HG02610 (cell line): ENCODE results near the gene NUDT8.

Experiments
- ATAC-seq: cut with Tn5 transposase; IDR thresholded peaks from one replicate; pipeline ENCODE4 v1.9.1; 2021; ENCODE audit warnings: mild to moderate bottlenecking, moderate library complexity; ENCODE audit not compliant: unreplicated experiment

Gene NUDT8, protein sequence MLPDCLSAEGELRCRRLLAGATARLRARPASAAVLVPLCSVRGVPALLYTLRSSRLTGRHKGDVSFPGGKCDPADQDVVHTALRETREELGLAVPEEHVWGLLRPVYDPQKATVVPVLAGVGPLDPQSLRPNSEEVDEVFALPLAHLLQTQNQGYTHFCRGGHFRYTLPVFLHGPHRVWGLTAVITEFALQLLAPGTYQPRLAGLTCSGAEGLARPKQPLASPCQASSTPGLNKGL

DNA sequence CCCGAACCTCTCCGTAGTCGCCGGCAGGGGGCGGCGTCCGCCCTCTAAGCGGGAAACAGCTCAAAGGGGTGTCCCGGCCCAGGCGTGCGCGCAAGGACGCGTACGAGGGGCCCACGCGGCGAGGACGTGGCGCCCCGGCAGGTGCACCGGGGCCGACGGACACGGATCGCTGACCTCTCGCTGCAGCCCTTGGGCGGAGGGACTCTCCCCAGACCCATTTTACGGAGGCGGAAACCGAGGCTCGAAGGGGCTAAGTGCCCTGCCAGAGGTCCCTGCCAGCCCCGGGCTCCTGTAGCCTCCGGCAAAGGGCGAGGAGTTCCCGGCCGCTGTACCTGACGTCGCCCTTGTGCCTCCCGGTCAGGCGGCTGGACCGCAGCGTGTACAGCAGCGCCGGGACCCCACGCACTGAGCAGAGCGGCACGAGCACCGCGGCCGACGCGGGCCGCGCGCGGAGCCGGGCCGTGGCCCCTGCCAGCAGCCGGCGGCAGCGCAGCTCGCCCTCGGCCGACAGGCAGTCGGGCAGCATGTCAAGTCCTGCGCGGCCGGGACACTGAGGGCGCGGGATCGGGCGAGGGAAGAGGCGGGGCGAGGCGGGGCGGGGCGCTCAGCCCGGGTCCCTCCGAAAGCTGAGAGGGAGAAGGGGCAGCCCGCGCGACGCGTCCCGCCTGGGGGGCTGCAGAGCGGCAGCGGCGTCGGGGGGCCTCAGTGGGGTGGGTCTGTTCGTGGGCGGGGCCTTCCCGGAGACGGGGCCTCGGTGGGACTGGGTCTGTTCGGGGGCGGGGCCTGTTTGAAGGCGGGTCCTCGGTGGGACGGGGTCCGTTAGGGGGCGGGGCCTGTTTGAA is at the start of gene NUDT8:
Gene NUDT8 (minus strand): TSS at position 552 of the 842 bp plus-strand sequence. CDS start 26 bp downstream, at position 526.
- peak; percentile 44 for ATAC-seq

DNA sequence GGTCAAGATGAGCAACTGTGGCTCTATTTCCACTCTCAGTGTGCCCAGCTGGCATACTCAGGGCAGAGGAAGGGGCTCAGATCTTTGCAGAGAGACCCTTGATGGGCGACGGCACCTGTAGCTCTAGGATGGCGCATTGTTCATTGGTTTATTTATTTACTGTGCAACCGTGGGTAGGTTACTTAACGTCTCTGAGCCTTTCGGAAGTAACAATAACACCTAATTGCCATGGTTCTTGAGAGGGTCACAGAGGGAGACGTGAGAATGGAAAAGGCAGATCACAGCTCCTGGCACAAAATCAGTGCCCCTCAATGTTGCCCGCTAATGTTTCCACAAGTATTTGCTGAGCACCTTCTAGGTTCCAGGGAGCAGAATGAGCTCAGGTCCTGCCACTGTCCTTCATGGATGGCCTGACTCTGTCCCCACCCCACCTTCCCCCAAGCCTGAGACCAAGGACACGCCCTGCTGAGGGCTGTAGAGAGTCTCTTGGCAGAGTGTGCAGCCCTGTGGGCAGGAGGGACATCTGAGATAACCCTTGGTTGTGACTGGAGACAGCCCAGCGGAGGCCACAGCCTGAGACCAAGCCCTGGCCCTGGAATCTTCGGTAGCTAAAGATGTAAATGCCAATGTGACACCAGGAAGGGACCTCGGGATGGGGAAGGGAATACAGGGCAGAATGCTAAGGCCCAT is 45.5 kb upstream of the NUDT8 start:
- ATAC-seq: no peak

DNA sequence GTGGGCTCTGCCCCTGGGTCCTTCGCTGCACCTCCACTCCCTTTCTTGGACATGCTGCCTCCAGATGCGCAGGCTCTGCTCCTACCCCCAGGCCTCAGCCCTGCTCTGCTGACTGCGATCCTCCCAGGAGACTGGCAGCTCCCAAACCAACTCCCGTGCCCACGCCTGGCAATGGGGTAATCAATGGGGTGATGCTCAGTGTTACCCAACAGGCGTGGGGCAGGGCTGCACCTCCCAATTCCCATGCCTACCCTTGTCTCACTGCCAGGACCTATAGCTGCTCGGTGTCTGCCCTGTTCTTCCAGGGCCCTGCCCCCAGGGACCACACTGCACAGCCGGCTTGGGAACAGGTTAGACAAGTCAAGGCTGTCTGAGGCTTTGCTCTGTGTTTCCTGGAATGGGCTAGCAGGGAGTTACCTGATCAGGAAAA is 44.7 kb upstream of the NUDT8 start, which contains the start of gene ALDH3B2:
Gene ALDH3B2 (minus strand): TSS at position 182 of the 430 bp plus-strand sequence. CDS start 7,688 bp downstream, outside the sequence.
- ATAC-seq: no peak

DNA sequence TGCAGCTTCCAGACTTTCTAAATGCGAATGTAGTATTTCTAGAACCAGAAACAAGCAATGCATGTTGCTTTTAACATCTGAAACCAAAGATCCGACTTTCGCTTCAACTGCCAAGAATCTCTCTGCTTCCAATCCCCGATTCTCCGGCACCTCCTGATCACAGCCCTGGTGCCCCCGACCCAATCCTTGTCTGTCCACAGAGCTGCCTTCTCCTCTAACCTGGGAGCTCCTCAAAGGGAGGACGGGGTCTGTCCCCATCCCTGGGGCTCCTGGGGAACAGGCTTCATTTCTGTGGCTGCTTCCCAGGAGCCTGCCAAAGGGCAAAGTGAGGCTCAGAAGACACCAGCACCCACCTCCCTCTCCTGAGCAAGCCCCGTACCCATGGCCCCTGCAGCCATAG is 44.2 kb upstream of the NUDT8 start:
- no peak for ATAC-seq

DNA sequence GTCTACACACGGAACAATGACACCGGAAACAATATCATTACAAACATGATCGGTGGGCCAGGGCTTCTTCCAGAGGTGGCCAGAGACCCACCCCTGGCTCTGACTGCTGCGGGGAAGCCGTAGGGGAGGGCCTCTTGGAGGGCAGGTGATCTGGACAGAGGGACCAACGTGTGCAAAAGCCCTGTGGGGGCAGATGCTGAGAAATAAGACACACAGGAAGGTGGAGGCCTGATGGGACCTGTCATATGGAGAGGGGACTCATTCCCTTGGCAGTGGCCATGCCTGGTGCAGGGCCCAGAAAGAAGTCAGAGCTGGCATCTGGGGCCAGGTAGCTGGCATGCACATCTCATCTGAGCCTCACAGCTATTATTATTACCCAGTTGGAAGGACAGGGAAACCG is 43.6 kb upstream of the NUDT8 start:
- ATAC-seq: no peak

DNA sequence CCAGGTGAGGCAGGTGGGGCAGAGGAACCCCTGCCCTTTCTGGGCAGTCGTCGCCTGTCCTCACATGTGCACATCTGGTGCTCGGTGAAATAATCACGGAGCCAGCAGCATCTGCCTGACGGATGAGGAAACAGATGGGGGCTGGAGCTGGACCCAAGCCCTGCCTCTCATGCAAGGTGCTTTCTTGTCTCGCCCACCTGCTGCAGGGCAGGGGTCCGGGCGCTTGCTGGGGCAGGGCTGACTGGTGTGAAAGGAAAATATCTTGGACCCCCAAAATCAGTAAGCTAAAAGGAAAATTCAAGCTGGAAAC is 41.4 kb upstream of the NUDT8 start:
- ATAC-seq: no peak

DNA sequence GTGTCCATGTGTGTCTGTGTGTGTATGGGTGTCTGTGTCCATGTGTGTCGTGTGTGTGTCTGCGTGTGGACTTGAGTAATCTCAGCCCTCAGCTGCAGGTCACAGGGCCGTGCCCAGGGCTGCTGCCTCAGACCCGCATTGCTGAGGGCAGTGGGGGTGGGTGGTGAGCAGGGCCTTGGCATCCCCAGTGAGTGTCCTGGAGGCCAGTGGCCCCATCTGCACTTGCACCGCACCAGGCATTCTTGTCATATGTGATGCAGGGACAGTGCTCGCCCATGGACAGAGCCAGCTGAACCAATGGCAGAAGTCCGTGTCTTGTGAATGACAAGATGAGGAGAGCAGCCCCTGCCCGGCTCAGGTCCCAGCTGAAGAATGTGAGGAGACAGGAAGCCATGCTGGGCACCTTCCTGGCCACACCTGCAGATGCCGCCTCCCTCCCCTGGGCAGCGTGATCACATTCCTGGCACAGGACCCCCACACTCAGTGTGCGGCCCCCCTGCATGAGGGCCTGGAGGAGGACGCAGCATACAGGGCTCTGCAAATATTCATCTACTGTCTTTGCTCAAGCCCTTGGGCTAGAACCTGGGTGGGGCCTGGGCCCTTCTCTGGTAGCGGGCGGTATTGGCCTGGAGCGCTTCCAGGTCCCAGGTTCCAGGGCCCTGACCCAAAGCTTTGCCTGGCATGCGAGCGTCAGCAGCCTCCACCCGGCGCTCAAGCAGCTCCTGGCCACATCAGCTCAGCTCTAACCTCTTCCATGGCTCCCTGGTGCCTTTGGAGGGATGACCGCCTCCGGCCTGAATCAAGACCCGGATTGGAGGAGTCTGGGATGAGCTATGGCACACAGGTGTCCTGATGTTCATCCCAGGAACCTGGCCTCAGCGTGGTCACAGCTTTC is 40.8 kb upstream of the NUDT8 start:
- no peak for ATAC-seq

DNA sequence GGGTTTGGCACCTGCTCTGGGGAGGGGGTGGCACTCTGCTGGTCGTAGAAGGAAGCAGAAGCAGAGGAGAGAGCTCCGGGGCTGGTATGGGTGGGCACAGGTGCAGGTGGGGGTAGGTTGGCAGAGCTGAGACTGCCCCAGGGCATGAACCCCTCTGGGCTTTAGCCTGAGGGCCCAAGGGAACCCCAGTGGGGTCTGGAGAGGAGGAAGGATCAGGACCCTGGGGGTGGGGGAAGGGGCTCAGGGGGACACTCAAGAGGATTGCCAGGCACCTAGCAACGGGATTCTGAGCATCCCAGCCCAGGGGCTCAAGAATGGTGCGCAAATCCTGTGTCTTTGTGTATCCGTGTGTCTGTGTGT is 38.4 kb upstream of the NUDT8 start:
- no peak for ATAC-seq

DNA sequence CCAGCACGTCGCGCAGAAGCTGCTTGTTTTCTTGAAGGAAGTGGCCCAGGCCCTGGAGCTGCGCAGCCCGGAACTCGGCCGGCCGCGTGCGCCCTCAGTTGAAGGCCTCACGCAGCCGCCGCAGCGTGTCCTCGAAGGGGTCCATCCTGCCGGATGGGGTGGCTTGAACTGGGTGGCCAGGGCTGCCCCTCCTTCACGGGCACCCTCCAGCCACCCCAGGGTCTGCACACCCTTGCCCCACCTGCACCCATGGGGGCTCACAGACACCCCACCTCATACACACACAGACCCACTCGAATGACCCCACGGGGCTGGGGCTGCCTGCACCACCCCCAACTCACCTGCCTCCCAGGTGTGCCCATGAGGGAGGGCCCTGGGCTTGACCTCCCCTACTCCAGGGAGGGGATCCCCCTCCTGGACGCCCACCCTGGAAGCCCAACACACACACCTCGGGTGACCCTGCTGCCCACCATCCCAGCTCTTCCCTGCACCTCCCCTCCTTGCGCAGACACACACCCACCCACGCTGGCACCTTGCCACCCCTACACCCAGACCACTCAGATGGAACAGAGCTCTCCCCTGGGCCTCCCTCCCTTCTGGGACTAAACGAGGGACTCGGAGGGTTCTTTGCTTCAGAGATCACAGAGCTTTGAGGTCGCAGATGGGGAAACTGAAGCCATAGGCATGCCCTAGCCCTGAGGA is 37.9 kb upstream of the NUDT8 start:
- ATAC-seq: no peak

DNA sequence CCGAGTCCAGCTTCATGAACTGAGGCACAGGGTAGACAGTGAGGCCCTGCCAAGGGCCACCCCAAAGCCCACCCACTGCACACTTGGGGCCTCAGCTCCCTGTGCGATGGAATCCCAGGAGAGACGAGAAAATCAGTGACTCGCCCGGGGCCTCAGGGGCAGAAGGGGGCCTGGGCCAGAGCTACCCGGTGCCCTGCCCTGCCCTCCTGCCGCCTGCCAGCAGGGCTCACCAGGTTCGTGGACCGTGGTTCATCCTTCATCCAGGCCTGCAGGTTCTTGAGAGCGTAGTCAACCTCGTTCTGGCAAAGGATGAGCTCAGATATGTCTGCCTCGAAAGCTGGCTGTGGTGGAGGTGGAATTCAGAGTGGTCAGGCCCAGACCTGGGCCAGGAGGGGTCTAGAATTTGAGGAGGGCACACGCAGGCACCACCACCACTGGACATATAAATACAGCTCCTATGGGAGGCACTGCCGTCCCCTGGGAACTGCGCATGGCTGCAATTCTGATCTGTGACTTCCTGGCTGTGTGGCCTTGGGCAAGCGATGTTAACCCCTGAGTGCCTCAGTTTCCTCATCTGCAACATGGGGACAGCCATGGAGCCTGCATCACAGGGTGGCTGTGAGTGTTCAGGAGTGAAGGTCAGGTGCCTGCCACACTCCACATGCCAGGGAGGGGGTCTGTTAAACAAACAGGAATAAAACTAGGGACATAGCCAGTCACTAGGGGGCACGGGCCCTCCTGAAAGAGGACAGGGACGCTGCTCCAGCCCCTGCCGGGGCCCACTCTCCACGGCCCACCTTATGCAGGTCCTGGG is 37.1 kb upstream of the NUDT8 start:
- ATAC-seq: no peak

DNA sequence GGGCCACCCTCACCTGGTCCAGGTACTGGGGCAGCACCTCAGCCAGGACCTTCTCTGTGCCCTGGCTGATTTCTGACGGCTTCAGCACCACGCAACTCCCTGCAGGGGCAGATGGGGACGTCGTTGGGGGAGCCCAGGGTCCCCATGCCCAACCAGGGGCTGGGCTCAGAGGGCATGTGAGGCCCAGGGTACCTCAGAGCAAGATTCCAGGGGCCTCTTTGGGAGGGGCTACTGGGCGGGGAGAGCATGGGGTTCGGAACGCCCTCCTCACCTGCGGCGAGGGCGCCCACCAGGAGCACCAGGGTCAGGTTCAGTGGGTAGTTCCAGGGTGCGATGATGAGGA is 36.5 kb upstream of the NUDT8 start:
- no peak for ATAC-seq

DNA sequence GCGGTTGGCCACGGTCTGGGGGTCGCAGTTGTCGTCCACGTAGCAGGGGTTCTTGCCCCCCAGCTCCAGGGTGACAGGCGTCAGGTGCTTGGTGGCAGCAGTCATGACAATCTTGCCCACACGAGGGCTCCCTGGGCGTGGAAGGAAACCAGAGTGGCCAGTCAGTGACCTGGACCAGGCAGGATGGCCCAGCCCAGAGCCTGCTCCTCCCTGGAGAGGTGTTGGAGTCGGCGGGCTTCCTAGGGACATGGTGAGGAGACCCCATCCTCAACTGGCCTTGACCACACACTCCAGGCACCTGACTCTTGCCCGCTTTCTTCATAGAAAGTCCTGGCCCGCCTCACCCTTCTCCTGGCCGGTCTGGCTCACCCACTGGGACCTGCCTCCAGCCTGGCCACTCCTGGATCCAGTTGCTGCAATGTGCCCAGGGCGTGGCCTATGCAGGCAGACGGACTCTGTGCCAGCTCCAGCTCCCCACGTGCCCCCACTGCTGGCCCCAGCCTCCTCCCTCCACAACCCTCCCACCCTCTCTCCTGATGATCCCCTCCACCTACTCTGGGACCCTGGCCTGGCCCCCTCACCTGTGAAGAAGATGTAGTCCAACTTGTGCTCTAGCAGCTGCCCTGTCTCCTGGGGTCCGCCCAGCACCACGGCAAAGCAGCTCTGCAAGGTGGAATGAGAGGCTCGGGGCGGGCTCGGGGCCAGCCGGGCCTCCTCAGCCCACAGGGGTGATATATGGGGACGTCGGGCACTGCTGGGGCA is 36.0 kb upstream of the NUDT8 start:
- ATAC-seq: no peak

DNA sequence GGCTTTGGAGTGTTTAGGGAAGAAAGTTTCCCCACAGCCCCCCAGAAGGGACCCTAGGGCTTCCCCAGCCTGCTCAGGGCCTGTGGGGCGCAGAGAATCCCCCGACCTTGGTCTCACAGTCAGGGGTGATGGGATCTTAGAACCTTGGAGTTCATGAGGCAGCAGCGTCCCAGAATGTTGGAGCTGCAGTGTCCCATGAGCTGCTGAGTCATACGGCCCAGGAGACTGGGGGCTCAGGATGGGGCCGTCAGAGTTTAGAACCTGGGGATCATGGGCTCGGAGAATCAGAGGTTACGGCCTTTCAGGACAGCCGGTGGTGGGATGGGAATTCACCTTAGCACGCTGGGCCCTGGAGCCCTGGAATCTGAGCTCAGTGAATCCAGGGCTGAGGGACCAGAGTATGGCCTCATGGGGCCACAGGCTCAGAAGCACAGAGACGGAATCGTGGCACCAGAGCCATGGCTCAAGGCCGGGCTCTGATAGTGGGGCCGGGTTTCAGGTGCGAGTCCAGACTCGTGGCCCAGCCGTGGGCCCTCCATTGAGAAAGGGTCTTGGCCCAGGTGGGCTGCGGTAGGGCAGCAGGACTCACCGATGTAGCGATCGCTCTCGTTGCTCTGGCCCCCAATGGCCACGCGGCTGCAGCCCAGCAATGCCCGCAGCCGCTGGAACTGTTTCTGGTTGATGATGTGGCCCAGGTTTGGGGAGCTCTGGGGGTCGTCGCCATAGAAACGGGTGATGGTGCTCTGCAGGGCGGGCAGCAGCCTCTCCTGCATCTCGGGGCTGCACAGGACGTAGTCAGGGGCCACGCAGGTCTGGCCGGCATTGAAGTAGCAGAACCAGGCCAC is 35.2 kb upstream of the NUDT8 start:
- ATAC-seq: no peak

DNA sequence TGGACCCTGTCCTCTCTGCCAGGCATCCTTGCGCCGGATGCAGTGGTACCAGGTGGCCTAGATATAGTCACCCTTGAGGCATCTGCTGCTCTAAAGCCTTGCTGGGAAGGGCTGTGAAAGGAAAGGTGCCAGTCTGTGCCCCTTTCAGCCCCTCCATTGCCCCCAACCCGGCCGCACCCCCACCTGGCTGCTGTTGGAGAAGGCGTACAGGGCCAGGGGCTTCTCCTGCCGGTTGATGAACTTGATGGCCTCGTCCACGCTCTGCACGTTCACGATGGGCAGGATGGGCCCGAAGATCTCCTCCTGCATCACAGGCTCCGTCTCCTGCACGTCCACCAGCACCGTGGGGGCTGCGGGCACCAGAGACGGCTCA is 34.5 kb upstream of the NUDT8 start:
- no peak for ATAC-seq

DNA sequence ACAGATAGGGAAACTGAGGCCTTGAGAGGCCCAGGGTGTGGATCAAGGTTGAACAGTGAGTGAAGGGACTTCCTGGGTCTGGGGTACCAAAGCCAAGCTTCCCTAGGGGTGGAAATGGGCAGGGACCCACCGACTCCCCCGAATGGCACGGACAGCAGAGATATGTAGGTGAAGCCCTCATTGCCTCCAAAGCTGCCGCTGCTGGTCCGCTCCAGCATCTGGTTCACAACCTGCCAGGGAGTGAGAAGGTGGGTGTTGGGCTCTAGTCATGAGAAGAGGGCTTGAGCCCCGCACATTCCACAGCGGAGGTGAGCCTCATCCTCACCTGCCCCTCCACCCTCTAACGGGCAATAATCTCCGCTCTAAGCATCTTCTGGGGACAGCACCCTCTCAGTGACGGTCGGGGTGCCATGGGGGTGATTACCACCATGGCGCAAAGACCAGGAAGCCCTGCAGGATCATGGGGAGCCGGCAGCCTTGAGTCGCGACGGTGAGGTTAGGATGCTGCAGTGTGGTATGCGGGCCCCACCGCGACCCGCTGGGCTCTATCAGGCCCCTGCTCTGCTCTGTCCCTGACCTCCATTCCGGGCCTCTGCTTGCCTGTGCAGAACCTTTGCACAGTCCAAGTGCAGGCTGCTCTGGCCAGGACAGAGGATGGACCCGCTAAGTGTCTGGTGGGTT is 33.9 kb upstream of the NUDT8 start:
- no peak for ATAC-seq

DNA sequence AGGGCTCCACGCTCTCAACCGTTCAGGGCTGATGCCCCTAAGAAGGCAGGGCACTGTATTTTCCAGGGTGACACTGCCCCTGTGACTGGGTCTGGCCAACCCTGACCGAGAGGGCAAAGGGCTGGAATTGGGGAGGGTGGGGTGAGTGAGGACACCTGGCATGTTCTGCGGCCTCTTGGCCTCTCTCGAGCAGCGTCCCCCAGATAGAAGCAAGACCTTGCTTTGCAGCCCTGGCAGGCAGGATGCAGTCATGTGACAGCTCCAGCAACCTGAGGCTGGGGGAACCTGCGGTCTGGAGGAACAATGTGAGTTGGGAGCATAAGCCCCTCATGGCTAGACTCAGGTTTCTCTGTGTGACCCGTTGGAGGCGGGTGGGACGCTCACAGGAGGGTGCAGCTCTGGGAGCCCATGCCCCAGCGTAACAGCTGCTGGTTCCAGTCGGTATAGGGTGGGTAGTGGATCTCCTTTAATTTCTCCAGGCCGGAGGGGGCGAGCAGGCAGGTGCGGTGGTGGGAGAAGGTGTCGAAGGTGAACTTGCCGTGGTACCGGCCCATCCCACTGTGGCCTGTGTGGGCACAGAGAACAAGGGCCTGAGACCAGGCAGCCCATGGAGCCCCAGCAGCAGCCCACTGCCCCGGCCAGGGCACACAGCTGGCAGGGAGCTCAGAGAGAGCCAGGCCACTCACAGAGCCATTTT is 33.2 kb upstream of the NUDT8 start:
- ATAC-seq: no peak
